Fibroblast of lung (primary cell): ENCODE data around the gene USP20. TPM values are rescaled to one million over a fixed set of nuclear protein-coding genes. Genes with fewer than 3 reads are reported as not detected.

Experiments used
- DNase-seq, 2 donors: peaks; one replicate each; pipeline versions ENCODE4 v3.0.0 to v3.0.0-alpha.2; 2010; ENCODE audit warnings: low read depth in 2 of 2
- H2AFZ ChIP-seq: 2 replicates; pipeline ENCODE4 v1.5.1; 2012; ENCODE audit warnings: low read length, control low read depth, inconsistent platforms
- H3K27ac ChIP-seq: 2 replicates; pipeline ENCODE4 v1.5.1; 2011; ENCODE audit warnings: low read length, control low read depth; ENCODE audit not compliant: insufficient read depth
- H3K27me3 ChIP-seq: 2 replicates; pipeline ENCODE4 v1.5.1; 2011; ENCODE audit warnings: mild to moderate bottlenecking, low read length; ENCODE audit not compliant: control insufficient read depth, insufficient read depth
- H3K36me3 ChIP-seq: 2 replicates; pipeline ENCODE4 v1.5.1; 2011; ENCODE audit warnings: low read length; ENCODE audit not compliant: control insufficient read depth, insufficient read depth
- H3K4me1 ChIP-seq: 2 replicates; pipeline ENCODE4 v1.5.1; 2011; ENCODE audit warnings: low read length; ENCODE audit not compliant: control insufficient read depth, insufficient read depth; ENCODE audit errors: extremely low read depth
- H3K4me2 ChIP-seq: 2 replicates; pipeline ENCODE4 v1.5.1; 2011; ENCODE audit warnings: low read length, control low read depth; ENCODE audit not compliant: insufficient read depth; ENCODE audit errors: extremely low read depth
- H3K4me3 ChIP-seq, 4 experiments: fragments of 200-600 bp in 1 of 4; sonication (generic) in 1 of 4; replicated peaks in 1 of 4; 2 replicates each; pipeline ENCODE4 v1.5.1; 2011 to 2016; ENCODE audit warnings: low read length in 4 of 4, low read depth in 3 of 4, mild to moderate bottlenecking in 3 of 4, control low read depth in 2 of 4, inconsistent platforms in 1 of 4, mixed read lengths in 1 of 4; ENCODE audit not compliant: insufficient read depth in 1 of 4; ENCODE audit errors: control extremely low read depth in 1 of 4
- H3K79me2 ChIP-seq: 2 replicates; pipeline ENCODE4 v1.5.1; 2012; ENCODE audit warnings: mild to moderate bottlenecking, low read length, inconsistent platforms; ENCODE audit not compliant: control insufficient read depth, insufficient read depth
- H3K9ac ChIP-seq: 2 replicates; pipeline ENCODE4 v1.5.1; 2011; ENCODE audit warnings: mild to moderate bottlenecking, low read length, control low read depth; ENCODE audit not compliant: insufficient read depth
- H3K9me3 ChIP-seq: 2 replicates; pipeline ENCODE4 v1.5.1; 2012; ENCODE audit warnings: low read depth, low read length; ENCODE audit not compliant: control insufficient read depth, insufficient read depth
- H4K20me1 ChIP-seq: 2 replicates; pipeline ENCODE4 v1.5.1; 2011; ENCODE audit warnings: low read length; ENCODE audit not compliant: control insufficient read depth, insufficient read depth; ENCODE audit errors: extremely low read depth
- EZH2 ChIP-seq: IDR thresholded peaks from 2 replicates; pipeline ENCODE4 v1.5.1; 2012; ENCODE audit warnings: low read length, control low read depth, mild to moderate bottlenecking; ENCODE audit errors: missing control alignments
- polyA plus RNA-seq, 2 donors: library from polyadenylated mRNA; depleted of rRNA in 1 of 2; stranded (reverse) in 1 of 2; unstranded in 1 of 2; fragments of >200 nt; gene quantifications; 2 replicates each; pipeline ENCODE4 v1.2.1, GENCODE V29; 2011 to 2012; ENCODE audit warnings: missing spikeins in 1 of 2
- total RNA-seq: library from RNA; depleted of rRNA; stranded (reverse); fragments of >200 nt; gene quantifications from 2 replicates; pipeline ENCODE4 v1.2.1, GENCODE V29; 2014
- TF ChIP-seq, protein P1 (sequence below), 2 donors: IDR thresholded peaks in 1 of 2; conservative IDR thresholded peaks in 1 of 2; 1 replicate in 1 of 2; 2 replicates in 1 of 2; pipeline ENCODE4 v1.5.1; 2011 to 2012; ENCODE audit warnings: low read length in 2 of 2, control low read depth in 1 of 2, inconsistent platforms in 1 of 2, low read depth in 1 of 2, mild to moderate bottlenecking in 1 of 2

The USP20 gene
- total and polyA plus RNA-seq, 2 donors (not counting 1 experiment from before 2014, with no cell fraction given) = 6.7 to 12.9 TPM

DNA sequence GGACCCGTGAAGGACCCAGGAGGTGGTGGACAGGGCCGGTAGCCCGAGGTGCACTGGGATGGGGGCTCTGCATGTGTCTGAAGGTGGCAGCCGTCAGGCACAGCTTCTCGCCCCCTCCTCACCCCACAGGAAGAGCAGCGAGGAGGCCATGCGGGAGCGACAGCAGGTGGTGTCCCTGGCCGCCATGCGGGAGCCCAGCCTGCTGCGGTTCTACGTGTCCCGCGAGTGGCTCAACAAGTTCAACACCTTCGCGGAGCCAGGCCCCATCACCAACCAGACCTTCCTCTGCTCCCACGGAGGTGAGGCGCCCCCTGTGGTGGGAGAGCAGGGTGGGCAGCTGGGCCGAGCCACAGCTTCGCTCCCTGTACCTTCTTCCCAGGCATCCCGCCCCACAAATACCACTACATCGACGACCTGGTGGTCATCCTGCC lies 39.9 kb downstream of the USP20 start:
- H3K9ac ChIP-seq = no peak overlapping the region
- no peak overlapping the region for H3K27ac ChIP-seq
- H3K4me3 ChIP-seq = no peak overlapping the region
- DNase-seq = no peak
- H3K27me3 ChIP-seq = no peaks in the 10 kb centered on the region
- H3K4me1 ChIP-seq = no peaks in the 10 kb centered on the region
- H3K36me3 ChIP-seq = peaks cover 10% of the 10 kb centered on the region
- H3K9me3 ChIP-seq = no peaks in the 10 kb centered on the region
- TF ChIP-seq, protein P1, sequence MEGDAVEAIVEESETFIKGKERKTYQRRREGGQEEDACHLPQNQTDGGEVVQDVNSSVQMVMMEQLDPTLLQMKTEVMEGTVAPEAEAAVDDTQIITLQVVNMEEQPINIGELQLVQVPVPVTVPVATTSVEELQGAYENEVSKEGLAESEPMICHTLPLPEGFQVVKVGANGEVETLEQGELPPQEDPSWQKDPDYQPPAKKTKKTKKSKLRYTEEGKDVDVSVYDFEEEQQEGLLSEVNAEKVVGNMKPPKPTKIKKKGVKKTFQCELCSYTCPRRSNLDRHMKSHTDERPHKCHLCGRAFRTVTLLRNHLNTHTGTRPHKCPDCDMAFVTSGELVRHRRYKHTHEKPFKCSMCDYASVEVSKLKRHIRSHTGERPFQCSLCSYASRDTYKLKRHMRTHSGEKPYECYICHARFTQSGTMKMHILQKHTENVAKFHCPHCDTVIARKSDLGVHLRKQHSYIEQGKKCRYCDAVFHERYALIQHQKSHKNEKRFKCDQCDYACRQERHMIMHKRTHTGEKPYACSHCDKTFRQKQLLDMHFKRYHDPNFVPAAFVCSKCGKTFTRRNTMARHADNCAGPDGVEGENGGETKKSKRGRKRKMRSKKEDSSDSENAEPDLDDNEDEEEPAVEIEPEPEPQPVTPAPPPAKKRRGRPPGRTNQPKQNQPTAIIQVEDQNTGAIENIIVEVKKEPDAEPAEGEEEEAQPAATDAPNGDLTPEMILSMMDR (conservative IDR thresholded peaks at IDR 0.05 in 1 of 2, IDR thresholded peaks at IDR 0.05 in 1 of 2; ENCODE audit: low read depth in 1 of 2, low read length in 2 of 2) = no peak
- TF ChIP-seq EZH2 = no peak
- no peak overlapping the region for H2AFZ ChIP-seq
- H4K20me1 ChIP-seq = no peaks in the 10 kb centered on the region
- H3K79me2 ChIP-seq = no peaks in the 10 kb centered on the region
- H3K4me2 ChIP-seq = no peak overlapping the region

DNA sequence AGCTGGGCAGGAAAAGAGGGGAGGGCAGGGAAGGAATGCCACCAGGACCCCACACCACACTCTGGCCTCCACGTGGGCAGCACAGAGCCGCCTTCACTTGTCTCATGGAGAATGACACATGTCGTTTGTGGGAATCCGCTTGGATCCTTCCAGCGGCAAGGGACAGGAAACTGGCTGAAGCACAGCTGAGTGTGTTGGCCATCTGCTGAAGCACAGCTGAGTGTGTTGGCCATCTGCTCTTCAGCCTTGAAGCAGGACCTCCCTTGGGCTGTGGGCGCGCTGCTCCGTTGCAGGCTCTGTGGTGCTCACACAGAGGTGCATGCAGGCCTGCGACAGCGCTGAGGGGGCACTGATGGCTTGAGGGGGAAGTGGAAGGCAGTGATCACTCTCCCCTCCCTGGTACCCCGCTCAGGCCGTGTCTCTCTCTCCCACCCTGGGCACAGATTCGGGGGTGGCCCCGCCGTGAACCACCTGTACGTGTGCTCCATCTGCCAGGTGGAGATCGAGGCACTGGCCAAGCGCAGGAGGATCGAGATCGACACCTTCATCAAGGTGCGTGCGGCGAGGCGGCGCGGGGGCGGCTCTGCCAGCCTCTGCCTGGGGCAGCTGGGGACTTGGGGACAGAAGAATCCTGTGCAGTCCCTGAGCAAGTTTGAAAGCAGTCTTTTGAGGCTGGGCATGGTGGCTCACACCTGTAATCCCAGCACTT lies 40.6 kb downstream of the USP20 start:
- no peaks in the 10 kb centered on the region for H3K4me1 ChIP-seq
- no peak overlapping the region for H3K4me2 ChIP-seq
- no peak overlapping the region for H3K27ac ChIP-seq
- H2AFZ ChIP-seq = no peak overlapping the region
- H3K79me2 ChIP-seq = no peaks in the 10 kb centered on the region
- TF ChIP-seq EZH2 = no peak
- TF ChIP-seq, protein P1 (conservative IDR thresholded peaks at IDR 0.05 in 1 of 2, IDR thresholded peaks at IDR 0.05 in 1 of 2; ENCODE audit: low read depth in 1 of 2, low read length in 2 of 2) = no peak
- H3K9me3 ChIP-seq = no peaks in the 10 kb centered on the region
- H3K9ac ChIP-seq = no peak overlapping the region
- H3K36me3 ChIP-seq = peaks cover 11% of the 10 kb centered on the region
- H3K4me3 ChIP-seq = no peak overlapping the region
- H4K20me1 ChIP-seq = no peaks in the 10 kb centered on the region
- no peak for DNase-seq
- no peaks in the 10 kb centered on the region for H3K27me3 ChIP-seq

DNA sequence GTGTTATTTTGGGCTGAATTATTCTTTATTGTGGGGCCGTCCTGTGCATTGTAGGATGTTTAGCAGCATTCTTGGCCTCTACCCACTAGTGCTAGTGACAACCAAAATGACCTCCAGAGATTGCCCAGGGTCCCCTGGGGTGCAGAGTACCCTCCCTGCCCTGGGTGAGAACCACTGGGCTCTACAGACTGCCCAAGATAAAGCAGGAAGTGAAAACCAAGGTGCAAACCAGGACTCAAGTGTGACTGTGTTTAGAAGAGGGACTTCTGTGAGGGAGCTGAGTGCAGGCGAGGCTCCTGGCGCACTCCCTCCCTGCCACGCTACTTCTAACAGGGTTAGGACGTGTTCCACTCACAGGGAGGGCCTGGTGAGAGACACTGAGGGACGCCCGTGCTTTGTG lies 41.6 kb downstream of the USP20 start:
- no peaks in the 10 kb centered on the region for H3K79me2 ChIP-seq
- no peaks in the 10 kb centered on the region for H4K20me1 ChIP-seq
- H3K4me3 ChIP-seq = no peak overlapping the region
- H3K9ac ChIP-seq = no peak overlapping the region
- H3K4me1 ChIP-seq = no peaks in the 10 kb centered on the region
- TF ChIP-seq EZH2 = no peak
- TF ChIP-seq, protein P1 (conservative IDR thresholded peaks at IDR 0.05 in 1 of 2, IDR thresholded peaks at IDR 0.05 in 1 of 2; ENCODE audit: low read depth in 1 of 2, low read length in 2 of 2) = no peak
- no peak overlapping the region for H3K4me2 ChIP-seq
- H2AFZ ChIP-seq = no peak overlapping the region
- no peaks in the 10 kb centered on the region for H3K9me3 ChIP-seq
- no peak for DNase-seq
- peaks cover 11% of the 10 kb centered on the region for H3K36me3 ChIP-seq
- H3K27ac ChIP-seq = no peak overlapping the region
- H3K27me3 ChIP-seq = no peaks in the 10 kb centered on the region
